Mucosa of descending colon (tissue), 3 donors: ENCODE data around the gene SSC4D. TPM values are rescaled to one million over a fixed set of nuclear protein-coding genes. Genes with fewer than 3 reads are reported as not detected.
"Not testable (repeated sequence)": the region's sequence is repeated elsewhere in the genome, so short reads cannot be mapped to it uniquely, and the experiment has no call there.

Source experiments
- ATAC-seq: fragments of 200-7000 bp; cut with Tn5 transposase; one replicate; pipeline ENCODE4 v1.9.1; 2020; ENCODE audit warnings: mild to moderate bottlenecking, moderate library complexity
- DNase-seq, 3 donors: peaks; one replicate each; pipeline ENCODE4 v3.0.0-alpha.2; 2020
- H3K36me3 ChIP-seq: fragments of 200-600 bp; one replicate; pipeline ENCODE4 v1.8.0; 2021; ENCODE audit warnings: low read depth, mild to moderate bottlenecking
- H3K4me1 ChIP-seq: fragments of 200-600 bp; one replicate; pipeline ENCODE4 v1.8.0; 2021; ENCODE audit warnings: low read depth, mild to moderate bottlenecking
- H3K4me3 ChIP-seq: fragments of 200-600 bp; one replicate; pipeline ENCODE4 v1.8.0; 2021; ENCODE audit warnings: mild to moderate bottlenecking
- H3K9me3 ChIP-seq: fragments of 200-600 bp; one replicate; pipeline ENCODE4 v1.8.0; 2021; ENCODE audit warnings: mild to moderate bottlenecking
- intact Hi-C, 2 donors: fragments of 100-400 bp; cut with DNase I in 1 of 2; cut with micrococcal nuclease in 1 of 2; formaldehyde crosslinking; loops; one replicate each; pipeline versions ENCODE4 v1.11.0 to v1.11.1; 2022; cut with DNase I, micrococcal nuclease
- total RNA-seq, 3 donors: library from RNA; stranded (reverse); fragmentation: NEBNext Ultra II Directional in 2 of 3; extraction: Animal tissue kit (Norgen Biotek cat#: 25700) in 2 of 3; gene quantifications; one replicate each; pipeline versions ENCODE4 v1.2.1 to v1.2.4, GENCODE V29; 2021 to 2023
- TF ChIP-seq, protein P1 (sequence below): fragments of 200-600 bp; IDR thresholded peaks from one replicate; pipeline ENCODE4 v1.8.0; 2022; ENCODE audit warnings: antibody characterized with exemption, mild to moderate bottlenecking
- donor health status: DM: no; HTN: no; CAD: no; lungs with moderate emphysema.
- donor health status: DM: no; HTN: no; CAD: no.
- donor health status: DM: no; HTN: yes; CAD: no.

The SSC4D gene
- total RNA-seq, 3 donors from 2014 or later: 0.32 to 0.72 TPM; not detected in 1

DNA sequence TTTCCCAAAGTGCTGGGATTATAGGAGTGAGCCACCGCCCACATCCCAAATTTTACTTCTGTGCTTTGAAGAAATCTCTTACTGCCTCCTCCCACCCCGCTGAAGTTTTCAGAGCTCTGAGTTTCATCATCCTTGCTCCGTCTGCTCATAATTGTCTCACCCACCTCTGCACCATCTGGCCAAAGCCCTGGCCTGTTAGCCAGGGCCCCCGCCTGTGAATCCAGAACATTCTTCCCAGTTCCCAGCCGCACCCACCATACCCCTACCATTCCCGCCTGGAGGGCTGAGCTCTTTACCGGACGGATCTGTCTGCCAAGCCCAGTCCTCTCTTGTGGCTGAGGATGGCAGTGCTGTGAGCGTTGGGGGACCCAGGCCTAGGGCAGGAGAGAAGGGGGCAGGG lies 14.5 kb downstream of the SSC4D start:
- no peak for ATAC-seq

DNA sequence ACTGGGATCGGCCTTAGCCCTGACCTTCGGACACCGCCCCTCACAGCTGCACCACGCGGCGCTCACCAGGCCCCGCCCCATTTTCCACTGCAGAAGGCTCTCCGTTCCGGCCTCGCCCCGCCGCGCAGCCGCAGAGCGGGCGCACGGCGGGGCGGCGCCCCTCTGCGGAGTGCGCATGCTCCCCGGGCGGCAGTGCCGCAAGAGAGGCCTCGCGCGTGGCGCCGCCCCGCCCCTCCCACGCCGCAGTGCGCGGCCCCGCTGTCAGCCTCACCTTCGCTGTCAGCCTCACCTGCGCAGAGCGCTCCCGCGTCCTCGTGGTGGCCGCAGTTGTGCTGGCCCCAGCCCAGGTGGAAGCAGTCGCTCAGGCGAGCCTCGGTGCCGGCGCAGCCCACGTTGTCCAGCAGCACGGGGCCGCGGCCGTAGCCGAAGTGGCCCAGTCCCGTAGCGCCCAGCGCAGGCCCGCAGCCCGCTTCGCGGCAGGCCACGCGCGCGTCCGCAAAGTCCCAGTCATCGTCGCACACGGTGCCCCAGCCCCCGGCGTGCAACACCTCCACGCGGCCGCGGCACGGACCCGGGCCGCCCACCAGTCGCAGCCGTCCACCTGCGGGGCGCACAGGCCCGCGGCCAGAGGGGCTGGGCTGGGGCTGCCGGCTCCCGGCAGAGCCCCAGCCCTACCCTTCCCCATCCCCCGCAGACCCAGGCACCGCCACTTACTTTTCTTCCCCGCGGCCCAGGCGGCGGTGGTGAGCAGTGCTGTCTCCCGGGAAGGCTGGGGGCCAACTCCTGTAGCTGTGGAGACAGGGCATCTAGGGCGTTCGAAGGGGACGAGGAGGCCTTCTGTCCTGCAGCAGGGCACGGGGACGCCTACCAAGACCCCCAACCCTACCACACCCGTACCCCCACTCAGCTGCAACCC lies 16.1 kb downstream of the SSC4D start:
- ATAC-seq (peak; percentile 93), DNase-seq (peak; percentile 96 to 97 (median 97))
- no peaks in the 10 kb centered on the region for H3K36me3 ChIP-seq
- intact Hi-C loops: no loop called here
- TF ChIP-seq, protein P1, sequence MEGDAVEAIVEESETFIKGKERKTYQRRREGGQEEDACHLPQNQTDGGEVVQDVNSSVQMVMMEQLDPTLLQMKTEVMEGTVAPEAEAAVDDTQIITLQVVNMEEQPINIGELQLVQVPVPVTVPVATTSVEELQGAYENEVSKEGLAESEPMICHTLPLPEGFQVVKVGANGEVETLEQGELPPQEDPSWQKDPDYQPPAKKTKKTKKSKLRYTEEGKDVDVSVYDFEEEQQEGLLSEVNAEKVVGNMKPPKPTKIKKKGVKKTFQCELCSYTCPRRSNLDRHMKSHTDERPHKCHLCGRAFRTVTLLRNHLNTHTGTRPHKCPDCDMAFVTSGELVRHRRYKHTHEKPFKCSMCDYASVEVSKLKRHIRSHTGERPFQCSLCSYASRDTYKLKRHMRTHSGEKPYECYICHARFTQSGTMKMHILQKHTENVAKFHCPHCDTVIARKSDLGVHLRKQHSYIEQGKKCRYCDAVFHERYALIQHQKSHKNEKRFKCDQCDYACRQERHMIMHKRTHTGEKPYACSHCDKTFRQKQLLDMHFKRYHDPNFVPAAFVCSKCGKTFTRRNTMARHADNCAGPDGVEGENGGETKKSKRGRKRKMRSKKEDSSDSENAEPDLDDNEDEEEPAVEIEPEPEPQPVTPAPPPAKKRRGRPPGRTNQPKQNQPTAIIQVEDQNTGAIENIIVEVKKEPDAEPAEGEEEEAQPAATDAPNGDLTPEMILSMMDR: no peak
- peaks cover 10% of the 10 kb centered on the region for H3K4me1 ChIP-seq
- H3K4me3 ChIP-seq: peak overlapping the region; percentile 24
- H3K9me3 ChIP-seq: no peaks in the 10 kb centered on the region

More for the DNA sequence above, 14.5 kb downstream of the SSC4D start:
- intact Hi-C loops: no loop called here
- H3K36me3 ChIP-seq: no peaks in the 10 kb centered on the region
- TF ChIP-seq, protein P1: no peak
- H3K9me3 ChIP-seq: no peaks in the 10 kb centered on the region
- peaks cover 10% of the 10 kb centered on the region for H3K4me1 ChIP-seq
- no peak overlapping the region for H3K4me3 ChIP-seq
- DNase-seq: no peak

DNA sequence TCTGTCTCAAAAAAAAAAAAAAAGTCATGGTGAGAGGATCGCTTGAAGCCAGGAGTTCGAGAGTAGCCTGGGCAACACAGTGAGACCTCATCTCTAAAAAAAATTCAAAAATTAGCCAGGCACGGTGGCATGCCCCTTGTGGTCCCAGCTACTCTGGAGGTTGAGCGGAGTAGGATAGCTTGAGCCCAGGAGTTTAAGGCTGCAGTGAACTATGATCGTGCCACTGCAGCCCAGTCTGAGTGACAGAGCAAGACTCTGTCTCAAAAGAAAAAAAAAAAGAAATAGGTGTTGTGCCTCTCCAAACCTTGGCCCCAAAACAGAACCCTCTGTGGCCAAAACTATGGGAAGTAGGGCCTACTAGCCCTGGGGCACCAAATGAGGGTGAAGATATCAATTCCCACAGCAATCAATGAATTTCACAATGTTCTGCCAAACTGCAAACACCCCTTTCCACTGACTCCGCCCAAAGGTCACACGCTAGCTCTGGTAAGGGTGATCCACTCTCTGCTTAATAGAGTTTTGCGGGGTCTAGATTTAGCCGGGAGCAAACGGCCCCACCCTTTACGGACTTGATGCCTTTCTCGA lies 16.9 kb downstream of the SSC4D start:
- ATAC-seq: no peak
- peak overlapping the region; percentile 24 for H3K4me3 ChIP-seq

DNA sequence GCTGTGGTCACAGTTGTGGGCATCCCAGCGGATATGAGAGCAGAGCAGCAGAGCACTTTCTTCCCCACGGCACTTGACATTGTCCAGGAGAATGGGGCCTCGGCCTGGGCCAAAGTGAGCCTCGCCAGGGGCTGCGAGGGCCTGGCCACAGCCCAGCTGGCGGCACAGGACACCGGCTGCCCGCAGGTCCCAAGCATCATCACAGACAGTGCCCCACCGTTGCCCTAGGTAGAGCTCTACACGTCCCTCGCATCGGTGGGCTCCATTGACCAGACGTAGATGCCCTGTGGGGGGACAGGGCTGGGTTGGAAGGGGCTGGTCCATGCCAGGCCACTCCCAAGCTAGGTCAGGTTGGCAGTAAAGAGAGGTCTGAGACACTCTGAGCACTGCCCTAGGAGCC lies 19.4 kb downstream of the SSC4D start:
- no peak overlapping the region for H3K4me3 ChIP-seq
- intact Hi-C loops: no loop called here
- H3K36me3 ChIP-seq: no peaks in the 10 kb centered on the region
- no peaks in the 10 kb centered on the region for H3K9me3 ChIP-seq
- no peak for DNase-seq
- TF ChIP-seq, protein P1: no peak
- no peak for ATAC-seq
- peaks cover 14% of the 10 kb centered on the region for H3K4me1 ChIP-seq

More for the DNA sequence above, 16.9 kb downstream of the SSC4D start:
- Histone ChIP-seq H3K9me3 (no peaks in the 10 kb centered on the region), H3K4me1 (peaks cover 15% of the 10 kb centered on the region), H3K36me3 (no peaks in the 10 kb centered on the region)
- TF ChIP-seq, protein P1: no peak
- peak in 1 of 3 donors; percentile 18 for DNase-seq
- intact Hi-C loops: no loop called here

DNA sequence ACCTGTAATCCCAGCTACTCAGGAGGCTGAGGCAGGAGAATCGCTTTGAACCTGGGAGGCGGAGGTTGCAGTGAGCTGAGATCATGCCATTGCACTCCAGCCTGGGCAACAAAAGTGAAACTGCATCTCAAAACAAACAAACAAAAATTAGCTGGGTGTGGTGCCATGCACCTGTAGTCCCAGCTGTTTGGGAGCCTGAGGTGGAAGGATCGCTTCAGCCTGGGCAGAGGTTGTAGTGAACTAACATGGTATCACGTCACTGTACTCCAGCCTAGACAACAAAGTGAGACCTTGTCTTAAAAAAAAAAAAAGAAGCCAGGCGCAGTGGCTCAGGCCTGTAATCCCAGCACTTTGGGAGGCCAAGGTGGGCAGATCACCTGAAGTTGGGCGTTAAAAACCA lies 21.7 kb downstream of the SSC4D start:
- ATAC-seq: peak; percentile 82
- H3K9me3 ChIP-seq, H3K36me3 ChIP-seq, DNase-seq, intact Hi-C loops, H3K4me1 ChIP-seq, H3K4me3 ChIP-seq: not testable (repeated sequence)

DNA sequence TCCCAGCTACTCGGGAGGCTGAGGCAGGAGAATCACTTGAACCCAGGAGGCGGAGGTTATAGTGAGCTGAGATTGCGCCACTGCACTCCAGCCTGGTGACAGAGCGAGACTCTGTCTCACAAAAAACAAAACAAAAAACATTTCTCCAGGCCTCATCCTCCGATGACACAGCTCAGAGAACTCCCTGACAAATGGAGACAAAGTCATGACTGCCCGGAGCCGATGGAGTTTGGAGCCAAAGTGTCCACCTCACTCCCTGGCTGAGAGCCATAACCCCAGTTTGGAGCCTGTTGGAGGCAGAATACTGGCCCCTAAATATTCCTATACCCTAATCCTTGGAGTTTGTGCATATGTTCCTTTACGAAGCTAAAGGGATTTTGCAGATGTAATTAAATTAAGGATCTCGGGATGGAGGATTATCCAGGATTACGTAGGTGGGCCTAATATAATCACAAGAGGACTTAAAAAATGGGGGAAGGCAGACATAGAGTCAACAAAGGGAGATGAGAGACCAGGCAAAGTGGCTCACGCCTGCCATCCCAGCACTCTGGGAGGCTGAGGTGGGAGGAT lies 22.7 kb downstream of the SSC4D start:
- intact Hi-C loops: no loop called here
- no peak for DNase-seq
- peaks cover 9% of the 10 kb centered on the region for H3K4me1 ChIP-seq
- H3K36me3 ChIP-seq: no peaks in the 10 kb centered on the region
- no peak for ATAC-seq
- TF ChIP-seq, protein P1: no peak
- no peaks in the 10 kb centered on the region for H3K9me3 ChIP-seq
- H3K4me3 ChIP-seq: no peak overlapping the region
